ENCODE measurements around the gene FBXL17. TPM values are rescaled to one million over a fixed set of nuclear protein-coding genes. Genes with fewer than 3 reads are reported as not detected.

The FBXL17 gene
- total RNA-seq, 1 donor from 2014 or later = 22.4 TPM

GRCh38 chr5:108356286-108356685 lies 25.6 kb downstream of the FBXL17 start:
- H3K9ac ChIP-seq (ENCODE audit: low read depth in 1 of 3, low read length in 3 of 3) = no peak overlapping the region
- no peaks in the 10 kb centered on the region for H3K27me3 ChIP-seq (ENCODE audit: control insufficient read depth in 3 of 3, insufficient read depth in 3 of 3, low read length in 3 of 3)
- H3K27ac ChIP-seq (ENCODE audit: low read depth, low read length) = peak overlapping the region; percentile 3
- H3K4me1 ChIP-seq (ENCODE audit: control insufficient read depth in 3 of 3, insufficient read depth in 3 of 3, low read length in 3 of 3) = no peaks in the 10 kb centered on the region
- no peaks in the 10 kb centered on the region for H3K36me3 ChIP-seq (ENCODE audit: control insufficient read depth in 3 of 3, insufficient read depth in 3 of 3, low read length in 3 of 3)
- no peak overlapping the region for H3K4me3 ChIP-seq (ENCODE audit: low read length in 3 of 3)
- no peaks in the 10 kb centered on the region for H3K9me3 ChIP-seq (ENCODE audit: control insufficient read depth in 3 of 3, low read length in 3 of 3)

- Histone ChIP-seq H3K9me3 (ENCODE audit: control insufficient read depth in 3 of 3, low read length in 3 of 3) (no peaks in the 10 kb centered on the region), H3K36me3 (ENCODE audit: control insufficient read depth in 3 of 3, insufficient read depth in 3 of 3, low read length in 3 of 3) (no peaks in the 10 kb centered on the region), H3K9ac (ENCODE audit: low read depth in 1 of 3, low read length in 3 of 3) (no peak overlapping the region), H3K4me3 (ENCODE audit: low read length in 3 of 3) (no peak overlapping the region), H3K4me1 (ENCODE audit: control insufficient read depth in 3 of 3, insufficient read depth in 3 of 3, low read length in 3 of 3) (no peaks in the 10 kb centered on the region), H3K27ac (ENCODE audit: low read depth, low read length) (no peak overlapping the region), H3K27me3 (ENCODE audit: control insufficient read depth in 3 of 3, insufficient read depth in 3 of 3, low read length in 3 of 3) (no peaks in the 10 kb centered on the region)
Observed at GRCh38 chr5:108353087-108353486, 28.8 kb downstream of the FBXL17 start.

GRCh38 chr5:108345541-108346171 lies 36.2 kb downstream of the FBXL17 start:
- Histone ChIP-seq H3K4me1 (ENCODE audit: control insufficient read depth in 3 of 3, insufficient read depth in 3 of 3, low read length in 3 of 3) (peaks cover 0 to 4% (median 3%) of the 10 kb centered on the region in 3 donors), H3K36me3 (ENCODE audit: control insufficient read depth in 3 of 3, insufficient read depth in 3 of 3, low read length in 3 of 3) (no peaks in the 10 kb centered on the region), H3K27ac (ENCODE audit: low read depth, low read length) (no peak overlapping the region), H3K4me3 (ENCODE audit: low read length in 3 of 3) (no peak overlapping the region), H3K9ac (ENCODE audit: low read depth in 1 of 3, low read length in 3 of 3) (no peak overlapping the region), H3K27me3 (ENCODE audit: control insufficient read depth in 3 of 3, insufficient read depth in 3 of 3, low read length in 3 of 3) (no peaks in the 10 kb centered on the region), H3K9me3 (ENCODE audit: control insufficient read depth in 3 of 3, low read length in 3 of 3) (no peaks in the 10 kb centered on the region)

- no peak overlapping the region for H3K27ac ChIP-seq (ENCODE audit: low read depth, low read length)
- peaks cover 0 to 4% (median 3%) of the 10 kb centered on the region in 3 donors for H3K4me1 ChIP-seq (ENCODE audit: control insufficient read depth in 3 of 3, insufficient read depth in 3 of 3, low read length in 3 of 3)
- no peak overlapping the region for H3K4me3 ChIP-seq (ENCODE audit: low read length in 3 of 3)
- H3K27me3 ChIP-seq (ENCODE audit: control insufficient read depth in 3 of 3, insufficient read depth in 3 of 3, low read length in 3 of 3) = no peaks in the 10 kb centered on the region
- H3K9ac ChIP-seq (ENCODE audit: low read depth in 1 of 3, low read length in 3 of 3) = peak overlapping the region in 2 of 3 donors; percentile 9 to 17
- no peaks in the 10 kb centered on the region for H3K9me3 ChIP-seq (ENCODE audit: control insufficient read depth in 3 of 3, low read length in 3 of 3)
- no peaks in the 10 kb centered on the region for H3K36me3 ChIP-seq (ENCODE audit: control insufficient read depth in 3 of 3, insufficient read depth in 3 of 3, low read length in 3 of 3)
Observed at GRCh38 chr5:108344103-108344822, 37.6 kb downstream of the FBXL17 start.

GRCh38 chr5:108341866-108342265 lies 40.0 kb downstream of the FBXL17 start:
- Histone ChIP-seq H3K36me3 (ENCODE audit: control insufficient read depth in 3 of 3, insufficient read depth in 3 of 3, low read length in 3 of 3) (no peaks in the 10 kb centered on the region), H3K9me3 (ENCODE audit: control insufficient read depth in 3 of 3, low read length in 3 of 3) (no peaks in the 10 kb centered on the region), H3K4me1 (ENCODE audit: control insufficient read depth in 3 of 3, insufficient read depth in 3 of 3, low read length in 3 of 3) (peaks cover 0 to 4% (median 3%) of the 10 kb centered on the region in 3 donors), H3K27ac (ENCODE audit: low read depth, low read length) (no peak overlapping the region), H3K27me3 (ENCODE audit: control insufficient read depth in 3 of 3, insufficient read depth in 3 of 3, low read length in 3 of 3) (no peaks in the 10 kb centered on the region), H3K9ac (ENCODE audit: low read depth in 1 of 3, low read length in 3 of 3) (no peak overlapping the region), H3K4me3 (ENCODE audit: low read length in 3 of 3) (no peak overlapping the region)

- Histone ChIP-seq H3K9me3 (ENCODE audit: control insufficient read depth in 3 of 3, low read length in 3 of 3) (no peaks in the 10 kb centered on the region), H3K27me3 (ENCODE audit: control insufficient read depth in 3 of 3, insufficient read depth in 3 of 3, low read length in 3 of 3) (no peaks in the 10 kb centered on the region), H3K27ac (ENCODE audit: low read depth, low read length) (no peak overlapping the region), H3K36me3 (ENCODE audit: control insufficient read depth in 3 of 3, insufficient read depth in 3 of 3, low read length in 3 of 3) (no peaks in the 10 kb centered on the region), H3K4me1 (ENCODE audit: control insufficient read depth in 3 of 3, insufficient read depth in 3 of 3, low read length in 3 of 3) (peaks cover 0 to 4% (median 3%) of the 10 kb centered on the region in 3 donors), H3K9ac (ENCODE audit: low read depth in 1 of 3, low read length in 3 of 3) (no peak overlapping the region), H3K4me3 (ENCODE audit: low read length in 3 of 3) (no peak overlapping the region)
Observed at GRCh38 chr5:108340131-108340530, 41.8 kb downstream of the FBXL17 start.

GRCh38 chr5:108339220-108339619 lies 42.7 kb downstream of the FBXL17 start:
- H3K9ac ChIP-seq (ENCODE audit: low read depth in 1 of 3, low read length in 3 of 3) = no peak overlapping the region
- no peak overlapping the region for H3K4me3 ChIP-seq (ENCODE audit: low read length in 3 of 3)
- H3K36me3 ChIP-seq (ENCODE audit: control insufficient read depth in 3 of 3, insufficient read depth in 3 of 3, low read length in 3 of 3) = peaks cover 0 to under 1% (median 0%) of the 10 kb centered on the region in 3 donors
- peaks cover 0 to 3% (median under 1%) of the 10 kb centered on the region in 3 donors for H3K4me1 ChIP-seq (ENCODE audit: control insufficient read depth in 3 of 3, insufficient read depth in 3 of 3, low read length in 3 of 3)
- H3K9me3 ChIP-seq (ENCODE audit: control insufficient read depth in 3 of 3, low read length in 3 of 3) = no peaks in the 10 kb centered on the region
- H3K27ac ChIP-seq (ENCODE audit: low read depth, low read length) = no peak overlapping the region
- H3K27me3 ChIP-seq (ENCODE audit: control insufficient read depth in 3 of 3, insufficient read depth in 3 of 3, low read length in 3 of 3) = no peaks in the 10 kb centered on the region

- Histone ChIP-seq H3K27ac (ENCODE audit: low read depth, low read length) (no peak overlapping the region), H3K27me3 (ENCODE audit: control insufficient read depth in 3 of 3, insufficient read depth in 3 of 3, low read length in 3 of 3) (no peaks in the 10 kb centered on the region), H3K9me3 (ENCODE audit: control insufficient read depth in 3 of 3, low read length in 3 of 3) (no peaks in the 10 kb centered on the region), H3K4me1 (ENCODE audit: control insufficient read depth in 3 of 3, insufficient read depth in 3 of 3, low read length in 3 of 3) (no peaks in the 10 kb centered on the region), H3K9ac (ENCODE audit: low read depth in 1 of 3, low read length in 3 of 3) (no peak overlapping the region), H3K36me3 (ENCODE audit: control insufficient read depth in 3 of 3, insufficient read depth in 3 of 3, low read length in 3 of 3) (peaks cover 0 to 3% (median 0%) of the 10 kb centered on the region in 3 donors), H3K4me3 (ENCODE audit: low read length in 3 of 3) (no peak overlapping the region)
Observed at GRCh38 chr5:108334225-108334624, 47.7 kb downstream of the FBXL17 start.

GRCh38 chr5:108326982-108327381 lies 54.9 kb downstream of the FBXL17 start:
- Histone ChIP-seq H3K36me3 (ENCODE audit: control insufficient read depth in 3 of 3, insufficient read depth in 3 of 3, low read length in 3 of 3) (no peaks in the 10 kb centered on the region), H3K27me3 (ENCODE audit: control insufficient read depth in 3 of 3, insufficient read depth in 3 of 3, low read length in 3 of 3) (no peaks in the 10 kb centered on the region), H3K9ac (ENCODE audit: low read depth in 1 of 3, low read length in 3 of 3) (no peak overlapping the region), H3K27ac (ENCODE audit: low read depth, low read length) (no peak overlapping the region), H3K9me3 (ENCODE audit: control insufficient read depth in 3 of 3, low read length in 3 of 3) (no peaks in the 10 kb centered on the region), H3K4me1 (ENCODE audit: control insufficient read depth in 3 of 3, insufficient read depth in 3 of 3, low read length in 3 of 3) (no peaks in the 10 kb centered on the region), H3K4me3 (ENCODE audit: low read length in 3 of 3) (no peak overlapping the region)

- Histone ChIP-seq H3K9ac (ENCODE audit: low read depth in 1 of 3, low read length in 3 of 3) (no peak overlapping the region), H3K36me3 (ENCODE audit: control insufficient read depth in 3 of 3, insufficient read depth in 3 of 3, low read length in 3 of 3) (no peaks in the 10 kb centered on the region), H3K27ac (ENCODE audit: low read depth, low read length) (no peak overlapping the region), H3K4me3 (ENCODE audit: low read length in 3 of 3) (no peak overlapping the region), H3K27me3 (ENCODE audit: control insufficient read depth in 3 of 3, insufficient read depth in 3 of 3, low read length in 3 of 3) (no peaks in the 10 kb centered on the region), H3K9me3 (ENCODE audit: control insufficient read depth in 3 of 3, low read length in 3 of 3) (no peaks in the 10 kb centered on the region), H3K4me1 (ENCODE audit: control insufficient read depth in 3 of 3, insufficient read depth in 3 of 3, low read length in 3 of 3) (no peaks in the 10 kb centered on the region)
Observed at GRCh38 chr5:108324886-108325285, 57.0 kb downstream of the FBXL17 start.
